GM04504 (cell line): ENCODE results near the gene SREBF1.

ENCODE experiments used
- DNase-seq: peaks from one replicate; pipeline ENCODE4 v3.0.0-alpha.2; 2012; ENCODE audit warnings: low read depth

The SREBF1 gene

DNA sequence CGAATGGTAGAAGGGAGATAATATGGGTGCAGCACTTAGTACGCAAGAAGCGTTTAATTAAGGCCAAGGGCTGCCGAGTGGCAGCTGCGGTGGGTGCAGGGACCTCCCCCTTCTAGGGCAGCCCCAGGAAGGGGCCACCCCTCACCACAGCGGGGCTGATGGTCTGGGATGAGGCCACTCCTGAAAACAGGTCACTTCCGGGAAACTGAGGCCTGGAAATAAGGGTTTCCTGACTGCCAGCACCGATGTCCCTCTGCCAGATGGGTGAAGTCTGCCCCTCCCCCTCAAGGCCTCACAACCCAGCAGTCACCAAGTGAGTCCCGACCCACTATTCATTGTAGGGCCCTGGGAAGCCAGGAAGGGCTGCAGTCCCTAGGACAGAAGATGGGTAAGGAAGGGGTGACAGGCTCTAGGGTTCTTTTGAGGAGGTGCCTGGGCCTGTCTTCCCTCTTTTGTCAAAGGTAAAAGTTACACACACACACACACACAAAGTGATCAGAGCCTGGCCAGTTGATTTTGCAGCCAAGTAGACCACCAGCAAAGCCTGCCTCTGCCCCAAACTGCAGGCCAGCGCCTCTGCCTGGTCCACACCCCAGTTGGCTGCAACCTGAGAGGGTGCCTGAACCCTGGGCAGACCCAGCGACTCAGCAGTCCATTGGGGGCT, 12.5 kb downstream of the SREBF1 start:
- no peak for DNase-seq

DNA sequence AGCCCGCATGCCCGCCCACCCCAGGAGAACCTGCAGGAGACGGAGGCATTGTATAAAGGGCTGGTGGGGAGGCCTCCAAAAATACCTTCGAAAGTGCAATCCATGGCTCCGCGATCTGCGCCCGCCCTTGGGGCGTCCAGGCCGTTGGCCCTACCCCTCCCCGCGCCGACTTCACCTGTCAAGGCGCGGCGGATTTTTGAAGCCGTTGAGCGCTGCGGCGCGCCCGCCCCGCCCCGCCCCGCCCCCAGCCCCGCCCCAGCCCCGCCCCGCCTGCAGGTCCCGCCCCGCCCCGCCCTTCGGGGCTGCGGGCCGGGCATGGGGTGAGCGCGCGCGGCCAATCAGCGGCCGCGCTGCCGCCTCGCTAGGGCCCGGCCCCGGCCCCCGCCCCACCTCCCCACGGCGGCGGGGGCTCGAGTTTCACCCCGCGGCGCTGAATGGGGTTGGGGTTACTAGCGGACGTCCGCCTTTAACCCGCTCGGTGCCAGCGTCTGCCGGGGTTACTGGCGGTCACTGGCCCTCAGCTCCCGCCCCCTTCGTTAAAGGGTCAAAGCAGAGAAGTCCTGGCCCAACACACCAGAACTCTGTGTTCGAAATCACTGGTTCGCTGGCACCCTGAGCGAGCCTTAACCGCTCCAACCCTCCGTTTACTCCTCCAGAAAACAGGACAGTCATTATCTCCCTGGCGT, 13.2 kb downstream of the SREBF1 start:
- peak; percentile 66 for DNase-seq

DNA sequence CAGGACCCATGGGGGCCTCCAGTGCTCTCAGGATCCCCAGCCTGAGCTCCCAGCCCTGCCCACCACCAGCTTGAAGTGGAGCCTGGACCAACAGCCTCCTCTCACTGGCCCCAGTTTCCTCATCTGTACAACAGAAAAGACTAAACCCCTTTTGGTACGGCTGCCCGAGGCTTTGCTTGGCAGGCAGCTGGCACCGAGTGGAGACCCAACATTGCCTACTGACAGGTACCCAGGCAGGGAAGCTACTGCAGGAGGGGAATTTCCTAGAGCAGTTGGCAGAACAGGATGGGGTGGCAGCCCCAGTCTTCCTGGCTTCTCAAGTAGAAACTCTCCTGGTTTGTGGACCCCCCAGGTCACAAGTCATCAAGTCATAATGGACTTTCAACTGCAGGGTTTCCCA, 14.2 kb downstream of the SREBF1 start:
- no peak for DNase-seq

DNA sequence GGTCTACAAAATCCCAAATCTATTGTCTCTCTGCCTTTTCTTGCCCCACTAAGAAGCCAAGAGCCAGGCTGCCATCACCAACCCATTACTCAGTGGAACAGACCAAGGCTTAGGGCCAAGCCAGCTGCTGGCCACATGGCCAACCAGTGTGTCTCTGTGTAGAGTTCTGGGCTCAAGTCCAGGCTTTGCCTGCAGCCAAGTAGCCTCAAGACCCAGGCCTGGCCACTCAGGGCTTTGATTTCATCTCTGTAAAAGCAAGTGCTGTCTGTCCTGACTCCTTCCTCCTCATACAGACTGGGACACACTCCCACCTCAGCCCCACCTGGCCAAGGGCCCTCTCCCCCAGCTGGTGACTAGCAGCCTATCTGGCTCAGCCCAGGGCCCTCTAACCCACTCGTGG, 14.6 kb downstream of the SREBF1 start:
- DNase-seq: peak; percentile 91

DNA sequence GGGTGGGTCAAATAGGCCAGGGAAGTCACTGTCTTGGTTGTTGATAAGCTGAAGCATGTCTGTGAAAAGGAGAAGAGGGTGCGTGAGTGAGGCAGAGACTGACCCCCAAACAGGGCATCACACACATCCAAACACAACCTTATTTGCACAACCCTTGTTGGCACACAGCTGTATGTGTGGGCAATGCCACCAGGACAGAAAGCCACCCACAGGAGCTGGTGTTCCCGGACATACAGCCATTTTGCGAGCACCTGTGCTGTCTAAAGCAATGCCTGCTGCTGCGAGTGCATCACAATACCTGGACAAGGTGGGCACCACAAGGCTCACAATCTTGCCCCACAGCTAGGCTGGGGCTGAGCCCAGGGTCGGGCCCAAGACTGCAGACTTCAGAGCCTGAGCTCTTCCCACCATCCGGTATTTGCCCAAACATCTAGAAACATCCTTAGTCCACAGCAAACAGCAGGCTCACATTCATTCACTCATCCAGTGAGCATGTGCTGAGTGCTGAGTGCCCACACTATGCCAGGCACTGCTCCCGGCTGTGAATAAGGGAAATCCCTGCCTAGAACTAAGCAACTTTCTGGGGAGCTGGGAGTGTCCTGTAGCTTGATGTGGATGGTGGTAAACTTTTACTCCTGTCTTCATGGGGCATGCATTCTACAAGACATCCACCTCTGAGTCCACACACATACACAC, 16.2 kb downstream of the SREBF1 start:
- DNase-seq: no peak

DNA sequence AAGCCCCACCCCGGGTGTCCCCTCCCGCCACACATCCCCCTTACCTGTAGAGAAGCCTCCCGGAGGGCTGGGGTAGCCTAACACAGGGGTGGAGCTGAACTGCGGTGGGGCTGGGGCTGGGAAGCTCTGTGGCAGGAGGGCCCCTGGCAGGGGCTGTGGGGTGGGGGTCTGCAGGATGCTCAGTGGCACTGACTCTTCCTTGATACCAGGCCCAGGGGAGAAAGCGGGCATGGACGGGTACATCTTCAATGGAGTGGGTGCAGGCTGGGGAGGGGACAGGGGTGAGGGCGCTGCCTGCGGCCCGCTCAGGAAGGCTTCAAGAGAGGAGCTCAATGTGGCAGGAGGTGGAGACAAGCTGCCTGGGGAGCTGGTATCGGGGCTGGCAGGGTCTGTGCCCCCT, 16.7 kb downstream of the SREBF1 start:
- DNase-seq: no peak

DNA sequence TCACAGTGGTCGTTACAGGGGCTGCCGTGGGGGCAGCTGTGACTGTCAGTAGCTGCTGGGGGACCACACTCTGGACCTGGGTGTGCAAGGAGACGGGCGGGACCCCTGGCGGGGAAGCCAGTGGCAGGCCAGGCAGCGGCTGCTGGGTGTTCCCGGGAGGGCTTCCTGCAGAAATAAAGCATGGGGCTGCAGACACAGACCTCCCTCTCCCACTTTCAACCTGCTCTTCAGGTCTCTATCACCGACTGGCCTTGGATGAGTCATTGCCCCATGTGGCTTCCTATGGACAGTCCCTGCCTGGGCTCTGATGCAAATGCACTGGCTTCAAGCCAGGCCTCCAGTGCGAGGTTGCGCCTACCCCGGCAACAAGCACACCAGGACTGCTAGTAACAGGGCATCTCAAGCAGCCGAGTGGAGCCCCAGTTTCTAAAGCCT, 17.2 kb downstream of the SREBF1 start:
- DNase-seq: peak; percentile 71

DNA sequence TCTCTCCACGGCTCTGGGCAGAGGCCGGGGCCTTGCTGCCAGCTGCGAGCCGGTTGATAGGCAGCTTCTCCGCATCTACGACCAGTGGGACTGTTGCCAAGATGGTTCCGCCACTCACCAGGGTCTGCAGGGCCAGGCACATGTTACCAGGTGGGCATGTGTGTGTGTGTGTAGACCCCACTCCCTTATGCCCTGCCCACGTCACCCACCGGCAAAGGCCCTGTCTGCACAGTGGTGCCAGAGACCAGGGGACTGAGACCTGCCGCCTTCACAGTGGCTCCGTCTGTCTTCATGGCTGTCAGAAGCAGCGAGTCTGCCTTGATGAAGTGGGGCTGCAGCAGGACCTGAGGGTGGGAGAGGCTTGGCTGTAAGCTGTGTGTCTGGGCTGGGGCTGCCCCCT, 17.7 kb downstream of the SREBF1 start:
- DNase-seq: no peak

DNA sequence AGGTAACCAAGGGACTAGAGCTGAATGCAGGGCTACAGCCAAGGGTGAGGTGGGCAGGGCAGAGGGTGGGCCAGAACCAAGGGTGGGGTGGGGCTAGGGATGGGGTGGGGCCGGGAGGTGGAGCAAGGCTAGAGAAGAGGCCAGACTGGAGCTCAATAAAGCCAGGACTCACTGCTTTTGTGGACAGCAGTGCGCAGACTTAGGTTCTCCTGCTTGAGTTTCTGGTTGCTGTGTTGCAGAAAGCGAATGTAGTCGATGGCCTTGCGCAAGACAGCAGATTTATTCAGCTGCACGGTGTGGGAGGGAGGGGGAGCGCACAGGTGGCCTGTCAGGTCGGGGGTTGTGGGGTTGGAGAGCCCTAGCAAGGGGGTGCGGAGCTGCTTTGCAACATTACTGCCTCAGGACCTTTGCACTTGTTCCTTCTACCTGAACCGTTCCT, 18.7 kb downstream of the SREBF1 start:
- DNase-seq: no peak

DNA sequence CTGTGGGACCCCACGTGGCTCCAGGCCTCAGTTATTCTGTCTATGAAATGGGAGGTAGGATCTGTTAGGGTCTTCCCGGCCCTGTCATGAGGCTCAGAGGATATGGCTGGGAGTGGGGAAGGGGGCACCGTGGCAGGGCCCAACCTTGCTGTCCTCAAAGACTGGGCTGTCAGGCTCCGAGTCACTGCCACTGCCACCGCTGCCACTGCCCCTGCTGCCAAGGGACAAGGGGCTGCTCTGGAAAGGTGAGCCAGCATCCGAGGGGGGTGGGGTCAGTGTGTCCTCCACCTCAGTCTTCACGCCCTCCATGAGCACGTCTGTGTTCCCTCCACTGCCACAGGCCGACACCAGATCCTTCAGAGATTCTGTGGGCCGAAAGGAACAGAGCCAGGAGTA, 19.2 kb downstream of the SREBF1 start:
- DNase-seq: no peak

DNA sequence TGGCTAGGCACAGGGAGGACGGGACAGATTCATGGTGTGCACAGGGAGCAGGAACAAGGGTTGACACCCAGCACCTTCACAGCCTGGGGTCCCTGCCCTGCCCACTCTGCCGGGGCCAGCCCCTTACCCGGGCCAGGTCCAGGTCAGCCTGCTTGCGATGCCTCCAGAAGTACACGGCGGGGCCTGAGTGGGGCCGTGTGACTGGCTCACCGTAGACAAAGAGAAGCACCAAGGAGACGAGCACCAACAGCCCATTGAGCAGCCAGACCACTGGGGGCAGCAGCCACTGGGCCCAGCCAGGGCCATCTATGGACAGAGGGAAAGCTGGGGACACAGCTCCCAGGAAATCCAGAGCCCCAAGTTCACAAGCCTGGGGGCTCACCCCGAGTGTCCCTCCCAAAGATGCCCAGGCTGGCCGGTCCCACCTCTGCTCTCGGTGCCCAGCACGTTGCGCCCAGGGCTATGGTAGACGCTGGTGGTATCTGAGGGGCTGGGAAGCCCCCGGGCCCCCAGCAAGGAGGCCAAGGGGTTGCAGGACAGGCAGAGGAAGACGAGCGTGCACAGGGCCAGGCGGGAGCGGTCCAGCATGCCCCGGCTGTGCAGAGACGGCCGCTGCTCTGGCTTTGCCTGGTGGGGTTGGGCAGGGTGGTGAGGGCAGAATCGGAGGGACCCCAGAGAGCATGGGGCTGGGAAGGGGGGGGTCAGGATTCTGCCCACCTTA, 19.8 kb downstream of the SREBF1 start:
- no peak for DNase-seq

DNA sequence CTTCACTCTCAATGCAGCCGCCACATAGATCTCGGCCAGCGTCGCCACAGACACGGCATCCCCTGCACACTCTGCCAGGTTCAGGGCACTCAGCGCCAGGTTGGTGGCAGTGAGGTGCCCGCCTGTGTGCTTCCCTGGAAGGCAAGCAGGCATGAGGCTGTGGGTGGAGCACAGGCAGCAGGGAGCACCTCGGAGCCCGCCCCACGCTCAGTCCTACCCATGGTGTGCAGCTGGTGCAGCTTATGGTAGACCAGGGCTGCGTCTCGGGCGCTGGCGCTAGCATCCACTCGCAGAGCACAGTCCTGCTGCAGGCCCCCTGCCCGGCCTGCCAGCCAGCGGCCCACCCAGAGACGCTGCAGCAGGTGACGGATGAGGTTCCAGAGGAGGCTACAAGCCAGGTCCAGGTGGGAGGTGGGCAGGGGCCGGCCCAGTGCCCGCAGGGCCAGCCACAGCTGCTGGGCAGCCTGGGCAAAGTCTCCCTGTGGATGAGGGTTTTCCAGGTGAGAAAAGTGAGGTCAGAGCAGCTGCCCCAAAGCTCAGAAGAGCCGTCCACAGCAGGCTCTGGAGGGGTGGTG, 20.5 kb downstream of the SREBF1 start:
- DNase-seq: no peak

DNA sequence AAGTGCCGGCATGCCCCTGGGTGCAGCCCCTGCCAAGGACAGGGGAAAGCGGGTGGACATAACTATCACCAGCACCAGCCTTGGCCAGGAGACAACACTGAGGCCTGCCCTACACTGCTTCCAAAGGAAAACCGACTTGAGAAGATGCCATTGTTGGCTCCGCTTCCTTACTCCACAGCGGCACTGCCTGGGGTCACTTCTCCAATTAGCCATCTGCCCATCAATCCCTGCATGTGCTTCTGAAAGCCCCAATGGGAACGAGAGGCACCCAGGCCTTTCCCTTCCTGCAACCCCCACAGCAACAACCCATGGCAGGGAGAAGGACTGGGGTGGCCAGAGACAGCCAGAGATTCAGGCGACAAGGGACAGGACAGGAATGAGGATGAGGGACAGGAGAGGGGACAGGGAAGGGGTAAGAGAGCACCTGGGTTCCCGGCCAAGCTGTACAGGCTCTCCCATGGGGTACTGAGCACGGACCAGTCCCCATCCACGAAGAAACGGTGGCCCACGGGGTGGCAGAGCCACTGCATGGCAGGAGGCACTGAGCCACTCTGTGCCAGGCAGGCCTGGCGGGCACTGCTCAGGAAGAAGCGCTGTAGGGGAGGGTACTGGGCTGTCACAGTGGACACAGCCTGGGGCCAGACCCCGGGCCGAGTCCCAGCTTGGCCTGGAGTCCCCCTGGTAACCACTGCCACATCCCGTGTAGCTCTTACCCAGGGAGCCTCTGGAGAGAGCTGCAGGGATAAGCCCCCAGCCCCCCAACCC, 21.2 kb downstream of the SREBF1 start:
- no peak for DNase-seq

DNA sequence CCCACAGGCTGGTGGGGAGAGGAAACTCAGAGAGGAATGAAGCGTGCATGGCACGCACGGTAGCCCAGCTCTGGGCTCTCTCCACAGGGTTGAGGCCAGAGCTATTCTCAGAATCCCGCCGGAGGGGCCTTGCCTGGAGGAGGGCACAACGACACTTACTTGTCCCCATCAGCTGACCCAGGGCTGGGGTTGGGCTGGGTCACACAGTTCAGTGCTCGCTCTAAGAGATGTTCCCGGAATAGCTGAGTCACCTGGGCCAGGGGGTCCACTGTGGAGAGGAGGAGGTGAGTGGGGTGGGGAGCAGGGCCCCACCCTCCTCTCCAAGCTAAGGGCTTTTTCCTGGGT, 21.8 kb downstream of the SREBF1 start:
- no peak for DNase-seq

DNA sequence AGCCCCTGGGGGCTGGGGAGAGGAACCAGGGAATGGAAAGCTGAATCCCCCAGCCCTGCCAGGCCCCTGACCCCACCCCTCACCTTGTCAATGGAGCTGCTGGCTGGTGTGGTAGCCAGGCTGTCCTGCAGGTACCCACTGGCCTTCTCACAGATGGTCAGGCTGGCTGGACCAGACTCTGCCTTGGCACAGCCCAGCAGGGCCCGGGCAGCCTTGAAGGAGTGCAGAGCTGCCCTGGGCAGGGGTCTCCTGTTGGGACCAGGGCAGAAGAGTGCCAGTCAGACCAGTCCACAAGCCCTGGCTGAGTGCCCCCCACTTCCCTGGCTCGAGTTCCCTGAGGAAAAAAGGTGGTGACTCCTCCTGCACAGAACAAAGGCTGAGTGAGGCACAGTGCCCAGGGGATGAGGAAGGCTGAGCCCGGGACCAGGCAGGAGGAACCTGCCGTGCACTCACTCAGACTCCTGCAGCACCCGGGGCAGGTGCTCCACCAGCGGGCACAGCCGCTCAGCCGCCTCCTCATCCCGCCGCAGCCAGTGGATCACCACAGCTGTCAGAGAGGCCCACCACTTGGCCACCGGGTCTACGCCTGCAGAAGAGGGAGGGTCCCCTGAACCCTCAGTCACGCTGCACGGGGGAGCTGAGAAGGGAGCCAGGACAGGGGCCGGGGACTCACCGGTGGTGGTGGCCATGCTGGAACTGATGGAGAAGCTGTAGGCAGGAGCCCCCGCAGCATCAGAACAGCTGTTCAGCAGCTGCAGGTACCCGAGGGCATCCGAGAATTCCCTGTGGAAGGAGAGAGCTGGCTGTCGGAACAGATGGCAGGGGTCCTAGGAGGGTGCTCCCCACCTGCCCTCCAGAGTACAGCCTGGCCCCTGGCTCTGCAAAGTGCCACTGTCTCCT, 22.4 kb downstream of the SREBF1 start:
- DNase-seq: no peak

DNA sequence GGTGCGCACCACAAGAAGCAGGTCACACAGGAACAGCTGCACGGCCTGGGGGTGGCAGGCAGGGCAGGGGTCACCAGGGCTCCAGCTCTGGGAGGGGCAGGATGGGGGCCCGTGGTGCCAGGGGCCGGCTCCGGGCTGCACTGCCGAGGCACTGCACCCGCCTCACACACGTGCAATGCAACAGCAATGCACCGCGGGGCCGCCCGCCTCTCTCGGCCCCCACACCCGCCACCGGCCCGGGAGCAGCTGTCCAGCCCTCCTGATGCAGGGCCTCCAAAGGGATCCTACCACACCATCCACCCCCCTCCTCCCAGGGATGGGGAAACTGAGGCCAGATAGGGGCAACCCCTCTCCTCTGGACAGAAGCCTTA, 23.1 kb downstream of the SREBF1 start:
- no peak for DNase-seq

DNA sequence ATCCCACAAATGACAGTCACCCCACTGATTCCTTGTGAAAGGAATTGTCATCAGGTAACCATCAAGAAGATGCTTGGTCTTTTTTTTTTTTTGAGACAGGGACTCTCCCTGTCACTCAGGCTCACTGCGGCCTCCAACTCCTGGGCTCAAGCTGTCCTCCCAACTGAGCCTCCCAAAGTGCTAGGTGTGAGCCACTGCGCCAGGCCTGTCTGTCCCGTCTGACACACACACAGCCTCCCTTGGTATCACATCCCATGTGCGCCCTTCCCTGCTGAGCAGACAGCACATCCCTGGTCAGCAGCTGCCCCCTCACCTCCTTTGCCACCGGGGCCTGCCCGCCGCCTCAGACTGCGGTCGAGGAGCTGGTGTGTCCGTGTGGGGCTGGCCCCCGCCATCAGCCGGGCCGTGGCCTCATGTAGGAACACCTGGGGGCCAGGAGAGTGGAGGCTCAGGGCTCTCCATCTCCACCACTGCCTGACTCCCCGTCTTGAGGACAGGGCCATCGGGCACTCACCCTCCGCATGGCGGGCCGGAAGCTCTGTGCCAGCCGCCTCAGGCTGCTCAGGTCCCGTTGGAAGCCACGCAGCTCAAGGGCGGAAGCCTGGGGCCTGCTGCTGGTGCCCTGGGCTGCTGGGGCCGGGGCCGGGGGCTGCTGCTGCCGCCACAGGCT, 23.6 kb downstream of the SREBF1 start:
- DNase-seq: no peak

DNA sequence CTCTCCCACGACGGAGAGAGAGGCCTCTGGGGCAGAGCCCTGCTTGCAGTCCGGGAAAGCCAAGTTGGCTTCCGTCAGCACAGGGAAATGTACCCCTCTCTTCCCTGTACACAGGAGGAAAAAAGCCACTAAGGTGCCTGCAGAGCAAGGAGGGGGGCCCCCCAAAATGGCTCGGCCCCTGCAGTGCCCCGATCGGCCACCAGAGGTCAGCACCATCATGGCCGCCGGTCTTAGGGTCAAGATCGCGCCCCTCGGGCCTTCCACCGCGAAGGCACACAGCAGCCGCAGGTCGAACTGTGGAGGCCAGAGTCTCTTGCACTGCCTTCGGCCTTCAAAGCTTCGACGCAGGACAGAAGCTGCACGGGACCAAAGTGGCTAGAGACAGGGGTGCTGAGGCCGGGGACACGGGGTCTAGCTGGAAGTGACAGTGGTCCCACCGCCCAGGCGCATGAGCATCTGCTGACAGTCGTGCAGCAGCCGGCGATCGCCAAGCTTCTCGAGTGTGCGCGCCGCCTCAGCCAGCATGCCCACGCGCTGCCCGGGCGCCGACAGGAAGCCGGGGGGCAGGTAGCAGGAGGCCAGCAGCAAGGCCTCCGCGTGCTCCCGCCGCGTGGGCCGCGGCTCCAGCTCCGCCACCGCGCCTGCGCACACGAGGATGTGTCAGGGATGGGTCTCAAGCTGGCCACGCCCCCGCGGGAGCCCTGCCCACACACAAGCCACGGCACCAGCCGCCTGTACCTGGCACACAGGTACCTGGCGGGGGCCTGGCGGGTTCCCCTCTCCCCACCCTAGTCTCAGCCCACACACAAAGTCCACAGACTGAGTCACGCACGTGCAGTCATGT, 24.4 kb downstream of the SREBF1 start:
- no peak for DNase-seq
